ENCODE data around the gene ENPP1.

ENPP1 gene

GRCh38 chr6:131807644-131808459 lies at the start of gene ENPP1:
TSS of gene ENPP1 (plus strand) at chr6:131808020. CDS start at chr6:131808036, 16 bp downstream.
- peak within 1 kb of the TSS; percentile 94 for H3K4me3 ChIP-seq (ENCODE audit: low read length)
- H3K27ac ChIP-seq (ENCODE audit: low read length) = peak within 1 kb of the TSS; percentile 5
- H3K36me3 ChIP-seq (ENCODE audit: insufficient read depth, low read depth, low read length) = no peaks in the 10 kb centered on the region
- peak within 1 kb of the TSS; percentile 78 for H3K9ac ChIP-seq (ENCODE audit: low read depth, low read length)
- peaks cover 35% of the 10 kb centered on the region; the same call in 1 of the 2 replicates for H3K27me3 ChIP-seq (ENCODE audit: insufficient read depth, low read length)
- peaks cover 12% of the 10 kb centered on the region; the same call in 1 of the 2 replicates for H3K4me1 ChIP-seq (ENCODE audit: insufficient read depth, low read length)
- 0 out of 2 replicates have a peak, but pooled peaks cover 8% of the 10 kb centered on the region for H3K9me3 ChIP-seq (ENCODE audit: insufficient read depth, low read depth, low read length)

- Histone ChIP-seq H3K36me3 (ENCODE audit: insufficient read depth, low read depth, low read length) (no peaks in the 10 kb centered on the region), H3K27ac (ENCODE audit: low read length) (no peak overlapping the region), H3K9ac (ENCODE audit: low read depth, low read length) (no peak overlapping the region), H3K4me1 (ENCODE audit: insufficient read depth, low read length) (no peaks in the 10 kb centered on the region), H3K4me3 (ENCODE audit: low read length) (no peak overlapping the region), H3K27me3 (ENCODE audit: insufficient read depth, low read length) (no peaks in the 10 kb centered on the region), H3K9me3 (ENCODE audit: insufficient read depth, low read depth, low read length) (no peaks in the 10 kb centered on the region)
Measured at GRCh38 chr6:131758920-131759319, 48.9 kb upstream of the ENPP1 start.

- no peaks in the 10 kb centered on the region for H3K9me3 ChIP-seq (ENCODE audit: insufficient read depth, low read depth, low read length)
- no peaks in the 10 kb centered on the region for H3K27me3 ChIP-seq (ENCODE audit: insufficient read depth, low read length)
- H3K27ac ChIP-seq (ENCODE audit: low read length) = no peak overlapping the region
- H3K4me3 ChIP-seq (ENCODE audit: low read length) = no peak overlapping the region
- no peaks in the 10 kb centered on the region for H3K36me3 ChIP-seq (ENCODE audit: insufficient read depth, low read depth, low read length)
- no peak overlapping the region for H3K9ac ChIP-seq (ENCODE audit: low read depth, low read length)
- H3K4me1 ChIP-seq (ENCODE audit: insufficient read depth, low read length) = no peaks in the 10 kb centered on the region
Measured at GRCh38 chr6:131761060-131761761, 46.6 kb upstream of the ENPP1 start.

- Histone ChIP-seq H3K4me1 (ENCODE audit: insufficient read depth, low read length) (no peaks in the 10 kb centered on the region), H3K27me3 (ENCODE audit: insufficient read depth, low read length) (no peaks in the 10 kb centered on the region), H3K27ac (ENCODE audit: low read length) (no peak overlapping the region)
Measured at GRCh38 chr6:131761762-131762067, 46.1 kb upstream of the ENPP1 start.

GRCh38 chr6:131762984-131763383 lies 44.8 kb upstream of the ENPP1 start:
- Histone ChIP-seq H3K9me3 (ENCODE audit: insufficient read depth, low read depth, low read length) (no peaks in the 10 kb centered on the region), H3K4me3 (ENCODE audit: low read length) (no peak overlapping the region), H3K27ac (ENCODE audit: low read length) (no peak overlapping the region), H3K4me1 (ENCODE audit: insufficient read depth, low read length) (no peaks in the 10 kb centered on the region), H3K27me3 (ENCODE audit: insufficient read depth, low read length) (no peaks in the 10 kb centered on the region), H3K36me3 (ENCODE audit: insufficient read depth, low read depth, low read length) (no peaks in the 10 kb centered on the region), H3K9ac (ENCODE audit: low read depth, low read length) (no peak overlapping the region)

More at GRCh38 chr6:131761762-131762067, 46.1 kb upstream of the ENPP1 start:
- H3K36me3 ChIP-seq (ENCODE audit: insufficient read depth, low read depth, low read length) = no peaks in the 10 kb centered on the region
- H3K9me3 ChIP-seq (ENCODE audit: insufficient read depth, low read depth, low read length) = no peaks in the 10 kb centered on the region
- H3K9ac ChIP-seq (ENCODE audit: low read depth, low read length) = no peak overlapping the region
- no peak overlapping the region for H3K4me3 ChIP-seq (ENCODE audit: low read length)

- Histone ChIP-seq H3K4me1 (ENCODE audit: insufficient read depth, low read length) (no peaks in the 10 kb centered on the region), H3K4me3 (ENCODE audit: low read length) (no peak overlapping the region), H3K9me3 (ENCODE audit: insufficient read depth, low read depth, low read length) (no peaks in the 10 kb centered on the region), H3K27me3 (ENCODE audit: insufficient read depth, low read length) (no peaks in the 10 kb centered on the region), H3K36me3 (ENCODE audit: insufficient read depth, low read depth, low read length) (no peaks in the 10 kb centered on the region), H3K27ac (ENCODE audit: low read length) (no peak overlapping the region), H3K9ac (ENCODE audit: low read depth, low read length) (no peak overlapping the region)
Measured at GRCh38 chr6:131763749-131764148, 44.1 kb upstream of the ENPP1 start.

GRCh38 chr6:131764350-131764749 lies 43.5 kb upstream of the ENPP1 start:
- H3K9ac ChIP-seq (ENCODE audit: low read depth, low read length) = no peak overlapping the region
- no peak overlapping the region for H3K27ac ChIP-seq (ENCODE audit: low read length)
- no peaks in the 10 kb centered on the region for H3K9me3 ChIP-seq (ENCODE audit: insufficient read depth, low read depth, low read length)
- no peak overlapping the region for H3K4me3 ChIP-seq (ENCODE audit: low read length)
- H3K4me1 ChIP-seq (ENCODE audit: insufficient read depth, low read length) = no peaks in the 10 kb centered on the region
- no peaks in the 10 kb centered on the region for H3K27me3 ChIP-seq (ENCODE audit: insufficient read depth, low read length)
- no peaks in the 10 kb centered on the region for H3K36me3 ChIP-seq (ENCODE audit: insufficient read depth, low read depth, low read length)

- H3K9ac ChIP-seq (ENCODE audit: low read depth, low read length) = no peak overlapping the region
- H3K4me1 ChIP-seq (ENCODE audit: insufficient read depth, low read length) = no peaks in the 10 kb centered on the region
- no peak overlapping the region for H3K4me3 ChIP-seq (ENCODE audit: low read length)
Measured at GRCh38 chr6:131765081-131765803, 42.6 kb upstream of the ENPP1 start.

GRCh38 chr6:131765804-131766135 lies 42.0 kb upstream of the ENPP1 start:
- no peaks in the 10 kb centered on the region for H3K4me1 ChIP-seq (ENCODE audit: insufficient read depth, low read length)

More at GRCh38 chr6:131765081-131765803, 42.6 kb upstream of the ENPP1 start:
- H3K9me3 ChIP-seq (ENCODE audit: insufficient read depth, low read depth, low read length) = no peaks in the 10 kb centered on the region
- H3K36me3 ChIP-seq (ENCODE audit: insufficient read depth, low read depth, low read length) = no peaks in the 10 kb centered on the region
- H3K27me3 ChIP-seq (ENCODE audit: insufficient read depth, low read length) = no peaks in the 10 kb centered on the region
- no peak overlapping the region for H3K27ac ChIP-seq (ENCODE audit: low read length)

GRCh38 chr6:131766631-131767030 lies 41.2 kb upstream of the ENPP1 start:
- no peaks in the 10 kb centered on the region for H3K27me3 ChIP-seq (ENCODE audit: insufficient read depth, low read length)
- H3K36me3 ChIP-seq (ENCODE audit: insufficient read depth, low read depth, low read length) = no peaks in the 10 kb centered on the region
- no peak overlapping the region for H3K4me3 ChIP-seq (ENCODE audit: low read length)
- no peaks in the 10 kb centered on the region for H3K4me1 ChIP-seq (ENCODE audit: insufficient read depth, low read length)
- H3K9ac ChIP-seq (ENCODE audit: low read depth, low read length) = no peak overlapping the region
- no peaks in the 10 kb centered on the region for H3K9me3 ChIP-seq (ENCODE audit: insufficient read depth, low read depth, low read length)
- H3K27ac ChIP-seq (ENCODE audit: low read length) = no peak overlapping the region

More at GRCh38 chr6:131765804-131766135, 42.0 kb upstream of the ENPP1 start:
- Histone ChIP-seq H3K27ac (ENCODE audit: low read length) (no peak overlapping the region), H3K9me3 (ENCODE audit: insufficient read depth, low read depth, low read length) (no peaks in the 10 kb centered on the region), H3K27me3 (ENCODE audit: insufficient read depth, low read length) (no peaks in the 10 kb centered on the region), H3K4me3 (ENCODE audit: low read length) (no peak overlapping the region), H3K9ac (ENCODE audit: low read depth, low read length) (no peak overlapping the region), H3K36me3 (ENCODE audit: insufficient read depth, low read depth, low read length) (no peaks in the 10 kb centered on the region)

- Histone ChIP-seq H3K4me1 (ENCODE audit: insufficient read depth, low read length) (no peaks in the 10 kb centered on the region), H3K36me3 (ENCODE audit: insufficient read depth, low read depth, low read length) (no peaks in the 10 kb centered on the region), H3K27ac (ENCODE audit: low read length) (no peak overlapping the region), H3K9ac (ENCODE audit: low read depth, low read length) (no peak overlapping the region), H3K27me3 (ENCODE audit: insufficient read depth, low read length) (no peaks in the 10 kb centered on the region), H3K4me3 (ENCODE audit: low read length) (no peak overlapping the region), H3K9me3 (ENCODE audit: insufficient read depth, low read depth, low read length) (no peaks in the 10 kb centered on the region)
Measured at GRCh38 chr6:131768964-131769363, 38.9 kb upstream of the ENPP1 start.
